ENCODE measurements around the gene OCLN.
A peak's percentile ranks its signal among the peaks of the same experiment; 100 is the strongest.
"Not testable (repeated sequence)": the region's sequence is repeated elsewhere in the genome, so short reads cannot be mapped to it uniquely, and the experiment has no call there.

The OCLN gene

GRCh38 chr5:69491838-69492390, 676 bp upstream of the OCLN start:
- DNase-seq (ENCODE audit: low spot score): no peak

- no peak for DNase-seq (ENCODE audit: low spot score)
These were observed 369 bp downstream of the OCLN start for GRCh38 chr5:69492923-69493395.

GRCh38 chr5:69493396-69494133, 975 bp downstream of the OCLN start:
- DNase-seq (ENCODE audit: low spot score): no peak

GRCh38 chr5:69494452-69494851, 1.9 kb downstream of the OCLN start:
- DNase-seq (ENCODE audit: low spot score): no peak

GRCh38 chr5:69497006-69497520, 4.5 kb downstream of the OCLN start:
- DNase-seq (ENCODE audit: low spot score): no peak

GRCh38 chr5:69498384-69498783, 5.8 kb downstream of the OCLN start:
- no peak for DNase-seq (ENCODE audit: low spot score)

GRCh38 chr5:69502367-69502766, 9.8 kb downstream of the OCLN start:
- DNase-seq (ENCODE audit: low spot score): no peak

- DNase-seq (ENCODE audit: low spot score): no peak
These were observed 10.3 kb downstream of the OCLN start for GRCh38 chr5:69502767-69503488.

GRCh38 chr5:69504036-69504435, 11.4 kb downstream of the OCLN start:
- DNase-seq (ENCODE audit: low spot score): no peak

- DNase-seq (ENCODE audit: low spot score): no peak
These were observed 12.7 kb downstream of the OCLN start for GRCh38 chr5:69505306-69505705.

- DNase-seq (ENCODE audit: low spot score): no peak
These were observed 16.6 kb downstream of the OCLN start for GRCh38 chr5:69509212-69509611.

- DNase-seq (ENCODE audit: low spot score): no peak
These were observed 18.1 kb downstream of the OCLN start for GRCh38 chr5:69510694-69511093.

GRCh38 chr5:69512740-69513260, 20.2 kb downstream of the OCLN start:
- peak; percentile 28 for DNase-seq (ENCODE audit: low spot score)

GRCh38 chr5:69515570-69515969, 23.0 kb downstream of the OCLN start:
- not testable (repeated sequence) for DNase-seq (ENCODE audit: low spot score)

GRCh38 chr5:69516769-69517168, 24.2 kb downstream of the OCLN start:
- DNase-seq (ENCODE audit: low spot score): no peak

- DNase-seq (ENCODE audit: low spot score): no peak
These were observed 25.2 kb downstream of the OCLN start for GRCh38 chr5:69517763-69518212.

- no peak for DNase-seq (ENCODE audit: low spot score)
These were observed 26.7 kb downstream of the OCLN start for GRCh38 chr5:69519285-69519684.

- no peak for DNase-seq (ENCODE audit: low spot score)
These were observed 29.4 kb downstream of the OCLN start for GRCh38 chr5:69522035-69522434.

- DNase-seq (ENCODE audit: low spot score): no peak
These were observed 32.9 kb downstream of the OCLN start for GRCh38 chr5:69525490-69525889.

GRCh38 chr5:69526660-69527059, 34.1 kb downstream of the OCLN start:
- no peak for DNase-seq (ENCODE audit: low spot score)

- DNase-seq (ENCODE audit: low spot score): no peak
These were observed 34.7 kb downstream of the OCLN start for GRCh38 chr5:69527128-69527770.

- DNase-seq (ENCODE audit: low spot score): no peak
These were observed 35.4 kb downstream of the OCLN start for GRCh38 chr5:69528035-69528434.

Data from AG08395 (cell line).